HG02642 (cell line): ENCODE measurements around the gene LRP2.
"Not testable (repeated sequence)": the region's sequence is repeated elsewhere in the genome, so short reads cannot be mapped to it uniquely, and the experiment has no call there.

Experiments
- ATAC-seq: cut with Tn5 transposase; IDR thresholded peaks from one replicate; pipeline ENCODE4 v1.9.1; 2021; ENCODE audit warnings: mild to moderate bottlenecking; ENCODE audit not compliant: unreplicated experiment, poor library complexity

LRP2 gene

GRCh38 chr2:169349535-169349934, 12.8 kb downstream of the LRP2 start:
- no peak for ATAC-seq

- ATAC-seq: no peak
Measured at GRCh38 chr2:169348321-169349024, 13.9 kb downstream of the LRP2 start.

- no peak for ATAC-seq
Measured at GRCh38 chr2:169345486-169346437, 16.6 kb downstream of the LRP2 start.

- no peak for ATAC-seq
Measured at GRCh38 chr2:169344736-169345485, 17.4 kb downstream of the LRP2 start.

- no peak for ATAC-seq
Measured at GRCh38 chr2:169343202-169343601, 19.1 kb downstream of the LRP2 start.

- ATAC-seq: no peak
Measured at GRCh38 chr2:169339657-169340056, 22.7 kb downstream of the LRP2 start.

GRCh38 chr2:169336695-169337094, 25.6 kb downstream of the LRP2 start:
- no peak for ATAC-seq

GRCh38 chr2:169330555-169331198, 31.7 kb downstream of the LRP2 start:
- ATAC-seq: no peak

GRCh38 chr2:169329688-169330554, 32.4 kb downstream of the LRP2 start:
- no peak for ATAC-seq

- no peak for ATAC-seq
Measured at GRCh38 chr2:169328785-169329184, 33.5 kb downstream of the LRP2 start.

- ATAC-seq: not testable (repeated sequence)
Measured at GRCh38 chr2:169327837-169328236, 34.5 kb downstream of the LRP2 start.

GRCh38 chr2:169325886-169326285, 36.4 kb downstream of the LRP2 start:
- not testable (repeated sequence) for ATAC-seq

GRCh38 chr2:169324581-169325260, 37.6 kb downstream of the LRP2 start:
- ATAC-seq: no peak

- ATAC-seq: no peak
Measured at GRCh38 chr2:169323841-169324240, 38.5 kb downstream of the LRP2 start.

GRCh38 chr2:169320561-169320960, 41.8 kb downstream of the LRP2 start:
- no peak for ATAC-seq

- no peak for ATAC-seq
Measured at GRCh38 chr2:169315357-169315756, 47.0 kb downstream of the LRP2 start.

- ATAC-seq: not testable (repeated sequence)
Measured at GRCh38 chr2:169308349-169308748, 54.0 kb downstream of the LRP2 start.

GRCh38 chr2:169304689-169305088, 57.6 kb downstream of the LRP2 start:
- ATAC-seq: not testable (repeated sequence)
